ENCODE data around the gene THOC6. TPM values are rescaled to one million over a fixed set of nuclear protein-coding genes. Genes with fewer than 3 reads are reported as not detected.

THOC6 gene
- total RNA-seq, 1 experiment from 2014 or later, result 56.7 TPM

- no peak for DNase-seq (ENCODE audit: low read depth, low spot score)
- no TSS peak for BruUV-seq (replicated peaks)
- H3K27ac ChIP-seq (ENCODE audit: low read length), result no peak overlapping the region; the same call in 1 of the 2 replicates
Observed at GRCh38 chr16:3058139-3059030, 34.5 kb downstream of the THOC6 start.

GRCh38 chr16:3059041-3059722 is 35.3 kb downstream of the THOC6 start:
- in situ Hi-C loops (cut with HindIII; ENCODE audit: low pct_unique_long_range_greater_than_20kb, low sequenced_read_pairs), result no loop called here
- CTCF ChIA-PET, result interaction anchor here (0.6 to 2.2 kb wide), 10 partner anchors 9 to 1218 kb away, joined by 3 to 9 read pairs (median 4); a partner anchor contains a TSS
- no peaks in the 10 kb centered on the region for H3K36me3 ChIP-seq (ENCODE audit: control insufficient read depth, insufficient read depth, low read length)
- POLR2A ChIA-PET, result no interaction called here
- no TSS peak for BruUV-seq (replicated peaks)
- TF ChIP-seq POLR2AphosphoS5 (IDR thresholded peaks at IDR 0.05; ENCODE audit: low read depth, low read length) (peak; percentile 33; the same call in 1 of the 2 replicates), CTCF (IDR thresholded peaks at IDR 0.05) (peak; percentile 97), SIN3A (IDR thresholded peaks at IDR 0.05; ENCODE audit: borderline replicate concordance, insufficient read depth, low read depth, low read length) (peak; percentile 65; the same call in 1 of the 2 replicates), TCF7L2 (IDR thresholded peaks at IDR 0.05; ENCODE audit: low read depth, low read length) (no peak)
- TF ChIP-seq, protein P1, sequence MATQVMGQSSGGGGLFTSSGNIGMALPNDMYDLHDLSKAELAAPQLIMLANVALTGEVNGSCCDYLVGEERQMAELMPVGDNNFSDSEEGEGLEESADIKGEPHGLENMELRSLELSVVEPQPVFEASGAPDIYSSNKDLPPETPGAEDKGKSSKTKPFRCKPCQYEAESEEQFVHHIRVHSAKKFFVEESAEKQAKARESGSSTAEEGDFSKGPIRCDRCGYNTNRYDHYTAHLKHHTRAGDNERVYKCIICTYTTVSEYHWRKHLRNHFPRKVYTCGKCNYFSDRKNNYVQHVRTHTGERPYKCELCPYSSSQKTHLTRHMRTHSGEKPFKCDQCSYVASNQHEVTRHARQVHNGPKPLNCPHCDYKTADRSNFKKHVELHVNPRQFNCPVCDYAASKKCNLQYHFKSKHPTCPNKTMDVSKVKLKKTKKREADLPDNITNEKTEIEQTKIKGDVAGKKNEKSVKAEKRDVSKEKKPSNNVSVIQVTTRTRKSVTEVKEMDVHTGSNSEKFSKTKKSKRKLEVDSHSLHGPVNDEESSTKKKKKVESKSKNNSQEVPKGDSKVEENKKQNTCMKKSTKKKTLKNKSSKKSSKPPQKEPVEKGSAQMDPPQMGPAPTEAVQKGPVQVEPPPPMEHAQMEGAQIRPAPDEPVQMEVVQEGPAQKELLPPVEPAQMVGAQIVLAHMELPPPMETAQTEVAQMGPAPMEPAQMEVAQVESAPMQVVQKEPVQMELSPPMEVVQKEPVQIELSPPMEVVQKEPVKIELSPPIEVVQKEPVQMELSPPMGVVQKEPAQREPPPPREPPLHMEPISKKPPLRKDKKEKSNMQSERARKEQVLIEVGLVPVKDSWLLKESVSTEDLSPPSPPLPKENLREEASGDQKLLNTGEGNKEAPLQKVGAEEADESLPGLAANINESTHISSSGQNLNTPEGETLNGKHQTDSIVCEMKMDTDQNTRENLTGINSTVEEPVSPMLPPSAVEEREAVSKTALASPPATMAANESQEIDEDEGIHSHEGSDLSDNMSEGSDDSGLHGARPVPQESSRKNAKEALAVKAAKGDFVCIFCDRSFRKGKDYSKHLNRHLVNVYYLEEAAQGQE (IDR thresholded peaks at IDR 0.05; ENCODE audit: insufficient read depth in 1 of 2, low read depth in 2 of 2, low read length in 1 of 2), result no peak
- H3K27ac ChIP-seq (ENCODE audit: low read length), result peak overlapping the region; percentile 83
- DNase-seq (ENCODE audit: low read depth, low spot score), result no peak
- H3K4me1 ChIP-seq (ENCODE audit: control insufficient read depth, insufficient read depth, low read length), result peaks cover 2% of the 10 kb centered on the region; the same call in 1 of the 2 replicates
- no peaks in the 10 kb centered on the region for H3K9me3 ChIP-seq (ENCODE audit: control insufficient read depth, insufficient read depth, low read depth, low read length)
- no peaks in the 10 kb centered on the region for H3K27me3 ChIP-seq (ENCODE audit: control insufficient read depth, insufficient read depth, low read length)
- intact Hi-C loops (cut with micrococcal nuclease; ENCODE audit: unreplicated experiment), result loop anchor here (10.0 kb wide), 1 partner anchor 66 kb away; no protein-coding TSS in a partner anchor
- ATAC-seq, result peak; percentile 93
- peak overlapping the region; percentile 70 to 74 for H3K4me3 ChIP-seq (ENCODE audit: low read depth in 2 of 2, low read length in 2 of 2)

More at GRCh38 chr16:3058139-3059030, 34.5 kb downstream of the THOC6 start:
- POLR2A ChIA-PET, result no interaction called here
- Histone ChIP-seq H3K27me3 (ENCODE audit: control insufficient read depth, insufficient read depth, low read length) (no peaks in the 10 kb centered on the region), H3K9me3 (ENCODE audit: control insufficient read depth, insufficient read depth, low read depth, low read length) (no peaks in the 10 kb centered on the region), H3K36me3 (ENCODE audit: control insufficient read depth, insufficient read depth, low read length) (no peaks in the 10 kb centered on the region), H3K4me3 (ENCODE audit: low read depth in 2 of 2, low read length in 2 of 2) (peak overlapping the region; percentile 70 to 74), H3K4me1 (ENCODE audit: control insufficient read depth, insufficient read depth, low read length) (peaks cover 2% of the 10 kb centered on the region; the same call in 1 of the 2 replicates)
- CTCF ChIA-PET, result interaction anchor here (0.6 to 2.2 kb wide), 8 partner anchors 9 to 114 kb away, joined by 3 to 12 read pairs (median 6); no protein-coding TSS in a partner anchor
- in situ Hi-C loops (cut with HindIII; ENCODE audit: low pct_unique_long_range_greater_than_20kb, low sequenced_read_pairs), result no loop called here
- intact Hi-C loops (cut with micrococcal nuclease; ENCODE audit: unreplicated experiment), result loop anchor here (10.0 kb wide), 1 partner anchor 66 kb away; no protein-coding TSS in a partner anchor
- no peak for TF ChIP-seq CTCF (IDR thresholded peaks at IDR 0.05)
- TF ChIP-seq TCF7L2 (IDR thresholded peaks at IDR 0.05; ENCODE audit: low read depth, low read length), result no peak
- TF ChIP-seq, protein P1 (IDR thresholded peaks at IDR 0.05; ENCODE audit: insufficient read depth in 1 of 2, low read depth in 2 of 2, low read length in 1 of 2), result no peak
- TF ChIP-seq POLR2AphosphoS5 (IDR thresholded peaks at IDR 0.05; ENCODE audit: low read depth, low read length), result no peak
- peak; percentile 66 for ATAC-seq
